CD14-positive monocyte (primary cell): Measurements from ENCODE around the gene EGFR. TPM values are rescaled to one million over a fixed set of nuclear protein-coding genes. Genes with fewer than 3 reads are reported as not detected.

Source experiments
- DNase-seq, 3 donors: peaks; one replicate each; pipeline ENCODE4 v3.0.0-alpha.2; 2011 to 2022
- H2AFZ ChIP-seq: 2 replicates; pipeline ENCODE4 v1.6.0; 2012; ENCODE audit warnings: mild to moderate bottlenecking, low read depth, low read length, inconsistent platforms; ENCODE audit not compliant: insufficient read depth, poor library complexity, severe bottlenecking
- H3K27ac ChIP-seq, 2 donors: 1 replicate in 1 of 2; 2 replicates in 1 of 2; pipeline ENCODE4 v1.5.1; 2012 to 2013; ENCODE audit warnings: low read length in 2 of 2, control low read depth in 1 of 2, inconsistent platforms in 1 of 2, low read depth in 1 of 2, mild to moderate bottlenecking in 1 of 2
- H3K27me3 ChIP-seq, 2 donors: one replicate each; pipeline versions ENCODE4 v1.6.0 to v1.6.1; 2011 to 2013; ENCODE audit warnings: low read length in 2 of 2; ENCODE audit not compliant: control insufficient read depth in 2 of 2, insufficient read depth in 2 of 2
- H3K36me3 ChIP-seq, 2 donors: replicated peaks in 1 of 2; 1 replicate in 1 of 2; 2 replicates in 1 of 2; pipeline versions ENCODE4 v1.5.1 to v1.6.1; 2012 to 2013; ENCODE audit warnings: low read length in 2 of 2, control low read depth in 1 of 2, inconsistent platforms in 1 of 2, mild to moderate bottlenecking in 1 of 2; ENCODE audit not compliant: insufficient read depth in 2 of 2, control insufficient read depth in 1 of 2
- H3K4me1 ChIP-seq, 2 donors: 1 replicate in 1 of 2; 2 replicates in 1 of 2; pipeline versions ENCODE4 v1.5.1 to v1.6.1; 2012 to 2013; ENCODE audit warnings: low read length in 2 of 2, control low read depth in 1 of 2, inconsistent platforms in 1 of 2, mild to moderate bottlenecking in 1 of 2, moderate library complexity in 1 of 2; ENCODE audit not compliant: insufficient read depth in 2 of 2, control insufficient read depth in 1 of 2
- H3K4me2 ChIP-seq: replicated peaks from 2 replicates; pipeline ENCODE3; 2012; ENCODE audit warnings: low read length, moderate library complexity, mild to moderate bottlenecking; ENCODE audit not compliant: poor library complexity, severe bottlenecking; ENCODE audit errors: extremely low read depth
- H3K4me3 ChIP-seq, 3 experiments: fragments of 200-600 bp in 1 of 3; sonication (generic) in 1 of 3; replicated peaks in 1 of 3; 1 replicate in 2 of 3; 2 replicates in 1 of 3; pipeline ENCODE4 v1.5.1; 2011 to 2013; ENCODE audit warnings: low read length in 3 of 3, mild to moderate bottlenecking in 3 of 3, control low read depth in 2 of 3, low read depth in 2 of 3, inconsistent platforms in 1 of 3, moderate library complexity in 1 of 3
- H3K79me2 ChIP-seq: 2 replicates; pipeline ENCODE4 v1.6.0; 2012; ENCODE audit warnings: mild to moderate bottlenecking, control low read depth, inconsistent platforms, low read length, moderate library complexity; ENCODE audit not compliant: insufficient read depth
- H3K9ac ChIP-seq: 2 replicates; pipeline ENCODE4 v1.6.0; 2017; ENCODE audit warnings: low read length, mild to moderate bottlenecking; ENCODE audit not compliant: insufficient read depth, poor library complexity, severe bottlenecking
- H3K9me3 ChIP-seq, 2 donors: replicated peaks in 1 of 2; 1 replicate in 1 of 2; 2 replicates in 1 of 2; pipeline versions ENCODE4 v1.5.1 to v1.6.1; 2012 to 2013; ENCODE audit warnings: low read length in 2 of 2, control low read depth in 1 of 2; ENCODE audit not compliant: control insufficient read depth in 1 of 2, insufficient read depth in 1 of 2
- H4K20me1 ChIP-seq: 2 replicates; pipeline ENCODE4 v1.6.0; 2012; ENCODE audit warnings: mild to moderate bottlenecking, low read length, control low read depth, moderate library complexity; ENCODE audit not compliant: insufficient read depth
- H3K27ac Mint-ChIP-seq, 7 donors: one replicate each; pipeline ENCODE4 v1.8.0; 2020; ENCODE audit warnings: mild to moderate bottlenecking in 7 of 7, mixed read lengths in 7 of 7, moderate library complexity in 6 of 7, inconsistent platforms in 2 of 7
- H3K27me3 Mint-ChIP-seq, 3 donors: one replicate each; pipeline ENCODE4 v1.8.0; 2021 to 2022; ENCODE audit warnings: low read depth in 3 of 3, mild to moderate bottlenecking in 3 of 3, mixed read lengths in 3 of 3, moderate library complexity in 3 of 3, inconsistent platforms in 1 of 3
- H3K36me3 Mint-ChIP-seq, 2 donors: one replicate each; pipeline ENCODE4 v1.8.0; 2020; ENCODE audit warnings: mixed read lengths in 2 of 2, inconsistent platforms in 1 of 2, mild to moderate bottlenecking in 1 of 2
- H3K4me1 Mint-ChIP-seq: one replicate; pipeline ENCODE4 v1.8.0; 2020; ENCODE audit warnings: mild to moderate bottlenecking, mixed read lengths
- H3K4me3 Mint-ChIP-seq, 2 donors: one replicate each; pipeline ENCODE4 v1.8.0; 2020; ENCODE audit warnings: mild to moderate bottlenecking in 2 of 2, mixed read lengths in 2 of 2, moderate library complexity in 1 of 2
- H3K9me3 Mint-ChIP-seq, 7 donors: one replicate each; pipeline ENCODE4 v1.8.0; 2020 to 2022; ENCODE audit warnings: mixed read lengths in 7 of 7, mild to moderate bottlenecking in 6 of 7, moderate library complexity in 6 of 7, inconsistent platforms in 2 of 7
- CTCF ChIP-seq: fragments of 200-600 bp; IDR thresholded peaks from one replicate; pipeline ENCODE4 v1.8.0; 2022; ENCODE audit warnings: antibody characterized with exemption, mild to moderate bottlenecking
- WGBS: methylation state at CpG from one replicate; pipeline ENCODE4 v1.1.5; 2013; ENCODE audit warnings: missing lambda C conversion rate; ENCODE audit not compliant: insufficient coverage; 5-methylcytosine and 5-hydroxymethylcytosine counted together
- intact Hi-C, 2 donors: fragments of 100-400 bp; cut with micrococcal nuclease; formaldehyde crosslinking; loops; one replicate each; pipeline versions ENCODE4 v1.15.0 to v1.15.1; 2023
- polyA plus RNA-seq, 3 donors: library from polyadenylated mRNA; depleted of rRNA in 1 of 3; unstranded in 2 of 3; stranded (reverse) in 1 of 3; fragments of 300-500 nt in 2 of 3; fragments of >200 nt in 1 of 3; fragmentation: Illumina TruSeq in 2 of 3; gene quantifications; 1 replicate in 2 of 3; 2 replicates in 1 of 3; pipeline ENCODE4 v1.2.3, GENCODE V29; 2012 to 2021

EGFR gene
- polyA plus RNA-seq, 3 donors: not detected

GRCh38 chr7:55127622-55128081, 108.8 kb downstream of the EGFR start:
- TF ChIP-seq CTCF: no peak
- Mint-ChIP-seq H3K27ac (no peak overlapping the region), H3K36me3 (no peaks in the 10 kb centered on the region), H3K4me3 (no peak overlapping the region), H3K4me1 (no peaks in the 10 kb centered on the region), H3K27me3 (peaks cover 0 to 3% (median 1%) of the 10 kb centered on the region in 3 donors), H3K9me3 (peaks cover 0 to 4% (median 2%) of the 10 kb centered on the region in 7 donors)
- Histone ChIP-seq H3K4me3 (no peak overlapping the region), H3K9ac (no peak overlapping the region), H3K9me3 (no peaks in the 10 kb centered on the region), H3K36me3 (no peaks in the 10 kb centered on the region), H3K4me1 (no peaks in the 10 kb centered on the region), H2AFZ (no peak overlapping the region), H4K20me1 (no peaks in the 10 kb centered on the region), H3K79me2 (no peaks in the 10 kb centered on the region), H3K27me3 (no peaks in the 10 kb centered on the region), H3K27ac (no peak overlapping the region), H3K4me2 (no peak overlapping the region)
- 53% methylated on average over 6 of the region's 6 CpGs for WGBS
- intact Hi-C loops: no loop called here
- DNase-seq: no peak

- Mint-ChIP-seq H3K27me3 (peaks cover 0 to 3% (median 1%) of the 10 kb centered on the region in 3 donors), H3K4me3 (no peak overlapping the region), H3K9me3 (peaks cover under 1 to 7% (median 4%) of the 10 kb centered on the region in 7 donors), H3K36me3 (no peaks in the 10 kb centered on the region), H3K27ac (no peak overlapping the region), H3K4me1 (no peaks in the 10 kb centered on the region)
- no peaks in the 10 kb centered on the region for H3K27me3 ChIP-seq
- WGBS: 48% methylated on average over 4 of the region's 6 CpGs
- no peaks in the 10 kb centered on the region for H3K36me3 ChIP-seq
- no peak overlapping the region for H3K4me3 ChIP-seq
- H3K4me2 ChIP-seq: no peak overlapping the region
- no peaks in the 10 kb centered on the region for H3K79me2 ChIP-seq
- no peaks in the 10 kb centered on the region for H4K20me1 ChIP-seq
- H3K9ac ChIP-seq: no peak overlapping the region
- no peak for TF ChIP-seq CTCF
- no peaks in the 10 kb centered on the region for H3K4me1 ChIP-seq
- H3K27ac ChIP-seq: no peak overlapping the region
- H2AFZ ChIP-seq: no peak overlapping the region
- H3K9me3 ChIP-seq: no peaks in the 10 kb centered on the region
- intact Hi-C loops: no loop called here
- no peak for DNase-seq
Measured at GRCh38 chr7:55128693-55129394, 110.0 kb downstream of the EGFR start.
